DMS53 (cell line): ENCODE measurements around the gene TSPAN1.

Experiments
- DNase-seq: peaks from one replicate; lab custom pipeline; 2025; lab: John Stamatoyannopoulos, UW

Gene TSPAN1

DNA sequence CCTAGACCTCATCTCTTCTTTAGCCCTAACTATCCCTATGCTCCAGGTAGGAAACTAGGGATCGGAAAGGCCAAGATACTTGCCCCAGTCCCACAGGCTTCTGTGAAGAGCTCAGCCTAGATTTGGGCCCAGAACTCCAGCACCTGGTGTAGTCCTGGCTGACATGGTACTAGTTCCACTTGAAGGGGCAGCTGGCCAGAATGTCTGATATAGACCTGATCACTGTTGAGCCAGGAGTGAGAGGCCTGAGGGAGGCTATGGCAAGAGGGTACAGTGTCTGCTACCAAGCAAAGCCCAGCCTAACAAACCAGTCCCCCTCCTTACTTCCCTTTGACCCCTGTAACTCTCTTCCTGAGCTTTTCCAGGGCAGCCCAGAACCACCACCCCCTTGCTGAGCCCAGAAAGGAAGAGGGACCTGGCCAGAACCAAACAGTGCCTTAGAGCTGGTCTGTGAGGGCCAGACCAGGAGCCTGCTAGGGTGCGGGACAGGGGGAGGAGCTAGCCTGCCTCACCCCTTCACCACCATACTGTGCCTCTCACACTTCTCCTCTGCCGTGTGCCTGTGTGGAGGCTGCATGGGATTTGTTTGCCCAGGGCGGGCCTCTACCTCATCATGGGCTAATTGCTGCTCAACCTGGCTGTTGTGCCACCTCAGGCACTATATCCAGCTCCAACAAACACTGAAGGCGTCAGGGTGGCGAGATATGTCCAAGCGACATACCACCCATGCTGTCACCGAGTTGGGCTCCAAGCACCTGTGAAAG, 12.4 kb downstream of the TSPAN1 start:
- DNase-seq = no peak

DNA sequence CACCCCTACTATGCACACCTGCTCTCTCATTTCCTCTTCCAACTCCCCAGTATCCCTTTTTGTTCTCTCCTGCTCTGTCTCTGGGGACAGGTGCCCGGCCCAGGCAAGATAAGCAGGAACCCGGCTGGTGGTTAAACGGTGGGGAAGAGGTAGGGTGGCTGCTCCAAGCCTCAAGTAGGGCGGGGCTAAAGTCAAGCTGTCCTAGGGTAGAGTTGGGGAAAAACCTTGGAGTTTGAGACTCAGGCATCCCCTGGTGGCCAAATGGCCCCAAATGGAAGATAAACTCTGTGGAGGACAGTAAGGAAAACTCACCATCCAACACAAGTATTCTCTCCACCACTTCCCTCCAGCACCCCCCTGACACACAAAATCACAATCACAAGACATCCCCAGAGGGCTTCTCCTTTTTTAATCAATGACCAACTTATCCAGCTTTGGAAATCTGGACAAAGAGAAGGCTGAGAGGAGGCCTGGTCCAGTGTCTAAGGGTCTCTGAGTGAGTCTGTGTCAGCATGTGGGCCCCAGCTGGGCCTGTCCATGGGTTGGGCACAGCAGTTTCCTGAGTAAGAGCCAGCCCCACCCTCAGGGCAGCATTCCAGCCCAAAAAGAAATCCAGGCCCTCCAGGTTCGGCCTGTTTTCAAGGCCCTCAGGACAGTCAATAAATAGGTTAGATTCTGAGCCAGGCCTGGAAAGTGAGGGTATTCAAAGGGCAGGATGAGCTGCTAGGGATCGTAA, 13.6 kb downstream of the TSPAN1 start:
- DNase-seq = no peak

- no peak for DNase-seq
Observed at GRCh38 chr1:46190539-46190938, 15.7 kb downstream of the TSPAN1 start.

- DNase-seq = no peak
Observed at GRCh38 chr1:46191033-46191701, 16.3 kb downstream of the TSPAN1 start.

DNA sequence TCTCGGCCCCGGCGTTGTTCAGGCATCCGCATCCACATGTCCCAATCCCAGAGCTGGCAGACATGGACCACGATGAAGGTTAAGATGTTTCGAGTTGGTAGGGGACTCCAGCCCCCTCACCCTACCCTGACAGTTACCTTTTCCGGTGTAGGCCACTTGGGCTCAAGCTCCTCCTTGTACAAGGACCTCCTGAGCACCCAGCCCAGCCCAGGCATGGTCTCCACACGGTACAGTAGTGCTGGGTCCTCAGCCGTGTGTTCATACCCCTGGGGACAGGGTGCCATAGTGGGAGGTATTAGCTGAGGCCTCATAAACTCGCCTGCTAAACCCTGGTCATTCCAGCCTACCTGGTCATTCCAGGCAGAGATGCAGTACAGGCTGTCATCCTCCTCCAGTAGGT, 17.3 kb downstream of the TSPAN1 start:
- DNase-seq = no peak

DNA sequence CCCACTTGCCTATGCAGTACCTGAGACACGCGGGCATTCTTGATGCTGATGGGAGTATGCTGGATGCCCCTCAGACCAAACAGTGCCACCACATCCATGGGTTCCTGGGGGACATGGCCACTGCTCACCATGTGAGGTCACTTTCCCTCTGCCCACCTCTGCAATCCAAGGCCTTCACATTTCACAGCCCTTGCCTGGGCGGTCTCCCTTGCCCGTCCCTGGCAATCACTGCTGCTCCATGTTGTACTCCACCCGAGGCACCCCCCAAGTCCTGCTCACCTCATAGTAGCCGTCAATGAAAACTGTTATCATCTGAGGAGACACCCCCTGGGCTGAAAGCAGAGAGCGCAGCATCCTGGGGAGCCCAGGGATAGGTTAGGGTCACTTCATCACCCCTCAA, 18.4 kb downstream of the TSPAN1 start:
- DNase-seq = no peak

DNA sequence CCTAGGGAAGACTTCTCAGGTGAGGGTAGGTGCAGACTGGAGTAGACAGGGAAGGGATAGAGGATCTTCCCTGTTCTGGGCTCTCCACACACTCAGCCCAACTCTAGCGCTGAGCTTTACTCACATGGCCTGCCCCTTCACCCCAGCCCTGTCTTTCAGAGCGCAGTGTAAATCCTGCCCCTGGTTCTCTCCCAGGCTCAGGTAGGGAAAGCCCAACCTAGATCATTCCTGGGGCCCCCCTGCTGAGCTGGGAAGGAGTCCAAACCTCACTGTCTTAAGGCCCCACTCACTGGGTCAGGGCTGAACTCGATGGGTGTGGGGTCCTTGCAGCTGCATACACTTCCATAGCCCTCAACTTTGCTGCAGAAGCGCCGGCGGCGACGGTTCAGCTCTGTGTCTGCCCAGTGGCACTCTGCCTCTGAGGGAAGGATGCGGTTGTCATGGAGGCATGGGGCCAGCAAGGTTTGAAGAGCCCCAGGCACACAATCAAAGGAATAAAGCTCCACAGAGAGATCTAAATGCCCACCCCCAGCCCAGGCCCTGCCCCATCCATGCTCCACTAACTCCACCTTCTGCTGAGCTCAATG, 19.2 kb downstream of the TSPAN1 start:
- no peak for DNase-seq

DNA sequence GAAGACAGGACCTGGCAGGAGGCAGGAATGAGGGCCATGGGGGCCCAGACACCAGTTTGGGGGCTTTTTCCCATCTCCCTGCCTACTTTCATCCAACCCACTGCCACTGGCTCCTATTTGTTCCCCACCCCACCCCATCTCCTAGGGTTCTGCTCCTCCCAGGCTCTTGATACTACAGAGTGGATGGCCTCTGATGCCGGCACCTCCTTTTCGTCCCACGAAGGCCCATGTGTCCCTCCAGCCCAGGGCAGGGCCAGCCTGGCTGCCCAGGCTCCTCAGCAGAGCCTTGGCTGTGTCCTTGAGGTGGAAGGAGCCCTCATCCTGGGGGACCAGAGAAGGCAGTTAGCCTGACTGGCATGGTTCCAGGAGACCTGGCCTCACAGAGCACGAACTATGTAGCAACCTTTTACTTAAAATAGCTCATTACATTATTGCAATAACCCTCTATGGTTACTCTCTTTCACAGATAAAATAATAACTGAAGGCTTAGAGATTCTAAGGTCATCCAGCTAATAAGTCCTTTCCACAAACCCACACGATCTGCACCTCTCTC, 19.8 kb downstream of the TSPAN1 start:
- no peak for DNase-seq

DNA sequence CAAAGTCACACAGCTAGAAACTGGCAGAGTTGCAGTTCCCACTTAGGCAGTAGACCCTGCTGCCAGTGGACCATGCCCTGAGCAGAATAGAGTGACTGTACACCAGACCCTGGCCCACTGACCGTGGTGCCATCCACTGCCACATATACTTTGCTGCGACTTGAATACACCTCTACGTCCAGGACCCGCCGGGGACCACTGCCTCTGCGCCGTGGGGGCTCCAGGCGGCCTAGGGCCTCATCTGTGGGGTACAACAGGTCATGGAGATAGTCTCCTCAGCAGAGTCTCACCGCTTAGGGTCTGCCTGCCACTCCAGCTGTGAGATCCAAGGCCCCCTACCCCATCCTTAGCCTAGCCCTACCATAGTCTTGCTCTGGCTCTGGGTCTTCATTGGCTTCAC, 21.7 kb downstream of the TSPAN1 start:
- no peak for DNase-seq

- no peak for DNase-seq
Observed at GRCh38 chr1:46197560-46197963, 22.7 kb downstream of the TSPAN1 start.

- peak; percentile 91 for DNase-seq
Observed at GRCh38 chr1:46197964-46198811, 23.3 kb downstream of the TSPAN1 start, which contains the start of gene POMGNT1. Gene POMGNT1, minus strand, starts transcription at chr1:46198434. Its CDS starts 613 bp downstream, at chr1:46197821.

GRCh38 chr1:46199233-46199749, 24.4 kb downstream of the TSPAN1 start:
- no peak for DNase-seq

DNA sequence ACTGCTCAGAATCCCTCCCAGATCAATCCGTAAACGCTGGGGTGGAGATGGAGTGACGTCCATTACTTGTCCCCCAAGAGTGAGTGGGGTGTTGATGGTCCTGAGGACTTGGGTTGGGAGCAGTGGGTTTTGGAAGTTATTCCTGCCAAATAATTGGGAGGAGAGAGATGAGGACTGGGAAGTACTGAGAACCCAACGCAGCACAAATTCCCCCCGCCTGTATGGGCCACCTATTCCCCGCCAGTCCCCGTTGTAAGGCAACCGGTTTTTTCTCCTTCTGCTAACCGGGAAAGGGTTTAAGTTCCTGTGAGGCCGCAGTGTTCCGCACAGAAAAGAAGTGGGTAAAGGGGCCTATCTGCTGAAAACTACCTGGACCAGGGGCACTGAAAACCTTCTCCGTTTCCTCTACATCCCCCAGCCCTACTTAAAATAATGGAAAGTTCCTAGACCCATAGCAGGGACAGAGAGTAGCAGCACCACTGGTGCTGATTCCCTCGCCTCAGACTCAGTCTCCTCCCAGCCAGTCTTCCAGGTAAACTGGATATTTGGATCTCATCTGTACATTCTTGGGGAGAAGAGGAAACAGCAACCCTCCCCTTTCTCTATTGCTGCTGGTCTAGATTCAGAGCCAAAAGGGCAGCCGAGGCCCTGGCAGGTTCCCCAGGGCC, 29.0 kb downstream of the TSPAN1 start:
- DNase-seq = no peak

GRCh38 chr1:46204406-46204742, 29.5 kb downstream of the TSPAN1 start:
- DNase-seq = no peak

DNA sequence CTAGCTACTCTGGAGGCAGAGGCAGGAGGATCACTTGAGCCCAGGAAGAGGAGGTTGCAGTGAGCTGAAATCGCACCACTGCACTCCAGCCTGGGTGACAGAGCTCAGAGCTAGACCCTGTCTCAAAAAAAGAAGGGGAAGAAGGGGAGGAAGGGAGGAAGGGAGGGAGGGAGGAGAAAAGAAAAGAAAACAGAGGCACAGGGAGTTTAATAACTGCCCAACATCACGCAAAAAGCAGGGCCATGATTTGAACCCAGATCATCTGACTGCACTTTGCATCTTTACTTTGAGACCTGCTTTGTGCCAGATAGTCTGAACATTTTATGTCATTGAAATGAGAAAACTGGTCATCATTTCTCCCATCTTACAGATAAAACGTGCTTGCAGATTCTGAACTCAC, 30.3 kb downstream of the TSPAN1 start:
- DNase-seq = no peak

- DNase-seq = no peak
Observed at GRCh38 chr1:46205791-46206190, 30.9 kb downstream of the TSPAN1 start.

- no peak for DNase-seq
Observed at GRCh38 chr1:46206399-46206798, 31.5 kb downstream of the TSPAN1 start.

- no peak for DNase-seq
Observed at GRCh38 chr1:46210561-46210960, 35.7 kb downstream of the TSPAN1 start.

- DNase-seq = no peak
Observed at GRCh38 chr1:46211051-46211450, 36.2 kb downstream of the TSPAN1 start.

DNA sequence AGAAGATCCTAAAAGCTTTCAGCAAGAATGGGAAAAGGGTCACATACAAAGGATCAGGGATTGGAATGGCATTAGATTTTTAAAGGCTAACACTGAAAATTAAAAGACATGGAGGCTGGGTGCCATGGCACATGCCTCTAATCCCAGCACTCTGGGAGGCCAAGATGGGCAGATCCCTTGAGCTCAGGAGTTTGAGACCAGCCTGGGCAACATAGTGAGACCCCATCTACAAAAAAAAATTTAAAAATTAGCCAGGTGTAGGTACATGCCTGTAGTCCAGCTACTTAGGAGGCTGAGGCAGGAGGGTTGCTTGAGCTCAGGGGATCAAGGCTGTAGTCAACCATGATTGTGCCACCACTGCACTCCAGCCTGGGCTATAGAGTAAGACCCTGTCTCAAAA, 40.6 kb downstream of the TSPAN1 start:
- DNase-seq = no peak

DNA sequence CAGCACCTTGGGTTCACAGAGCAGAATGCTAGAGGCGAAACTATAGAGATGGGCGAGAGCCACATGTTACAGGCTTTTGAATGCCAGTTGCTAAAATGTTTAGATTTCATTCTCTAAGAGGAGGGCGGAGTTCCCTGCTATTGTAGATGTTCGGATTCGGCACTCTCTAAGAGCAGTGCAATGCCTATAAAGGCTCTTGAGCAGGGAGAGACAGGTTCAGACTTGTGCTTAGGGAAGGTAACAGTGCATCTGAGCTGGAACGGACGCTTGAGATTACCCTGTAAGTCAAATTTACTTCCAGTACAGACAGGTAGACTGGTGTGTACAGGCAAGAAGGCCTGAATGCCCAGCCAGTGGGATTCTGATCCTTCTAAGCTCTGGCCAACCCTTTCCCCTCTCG, 43.6 kb downstream of the TSPAN1 start:
- no peak for DNase-seq
